Activated CD4-positive, alpha-beta T cell treated with anti-CD3 and anti-CD28 coated beads, Interleukin-2, amount 10 ng/mL, durations not matched to agents 7 days and 5 days (primary cell): ENCODE results near the gene SUPT6H. TPM values are rescaled to one million over a fixed set of nuclear protein-coding genes. Genes with fewer than 3 reads are reported as not detected.

Source experiments
- CTCF ChIA-PET: fragments of 350-600 bp; sonication (Branson Sonifier 250); formaldehyde crosslinking; loops from one replicate; lab custom pipeline; 2021; ENCODE audit warnings: antibody characterized with exemption; lab: Charles Lee
- POLR2A ChIA-PET: fragments of 350-600 bp; sonication (Branson Sonifier 250); formaldehyde crosslinking; loops from one replicate; lab custom pipeline; 2021; ENCODE audit warnings: antibody characterized with exemption; lab: Charles Lee
- DNase-seq: peaks from one replicate; pipeline ENCODE4 v3.0.0-alpha.2; 2020
- H3K27ac Mint-ChIP-seq: one replicate; pipeline ENCODE4 v1.8.0; 2021; ENCODE audit warnings: mild to moderate bottlenecking, moderate library complexity, mixed read lengths
- H3K27me3 Mint-ChIP-seq: one replicate; pipeline ENCODE4 v1.8.0; 2021; ENCODE audit warnings: mixed read lengths
- H3K36me3 Mint-ChIP-seq: one replicate; pipeline ENCODE4 v1.8.0; 2021; ENCODE audit warnings: low read depth, mixed read lengths
- H3K4me1 Mint-ChIP-seq: one replicate; pipeline ENCODE4 v1.8.0; 2021; ENCODE audit warnings: mixed read lengths
- H3K4me3 Mint-ChIP-seq: one replicate; pipeline ENCODE4 v1.8.0; 2021; ENCODE audit warnings: mild to moderate bottlenecking, moderate library complexity, mixed read lengths
- H3K9me3 Mint-ChIP-seq: one replicate; pipeline ENCODE4 v1.8.0; 2021; ENCODE audit warnings: mixed read lengths
- total RNA-seq, 2 experiments: library from RNA; stranded (reverse); gene quantifications; one replicate each; pipeline ENCODE4 v1.2.3, GENCODE V29; 2021

The SUPT6H gene
- total RNA-seq, 2 experiments from 2014 or later = 78.4 to 78.7 TPM

- Mint-ChIP-seq H3K27me3 (no peaks in the 10 kb centered on the region), H3K4me3 (no peak overlapping the region), H3K4me1 (peaks cover 3% of the 10 kb centered on the region), H3K27ac (no peak overlapping the region), H3K36me3 (peaks cover 23% of the 10 kb centered on the region), H3K9me3 (no peaks in the 10 kb centered on the region)
- DNase-seq = no peak
- CTCF ChIA-PET = interaction anchor here (1.6 kb wide), 1 partner anchor 56 kb away, joined by 4 read pairs; no protein-coding TSS in a partner anchor
- POLR2A ChIA-PET = no interaction called here
Observed at GRCh38 chr17:28705074-28705659, 43.2 kb downstream of the SUPT6H start.

DNA sequence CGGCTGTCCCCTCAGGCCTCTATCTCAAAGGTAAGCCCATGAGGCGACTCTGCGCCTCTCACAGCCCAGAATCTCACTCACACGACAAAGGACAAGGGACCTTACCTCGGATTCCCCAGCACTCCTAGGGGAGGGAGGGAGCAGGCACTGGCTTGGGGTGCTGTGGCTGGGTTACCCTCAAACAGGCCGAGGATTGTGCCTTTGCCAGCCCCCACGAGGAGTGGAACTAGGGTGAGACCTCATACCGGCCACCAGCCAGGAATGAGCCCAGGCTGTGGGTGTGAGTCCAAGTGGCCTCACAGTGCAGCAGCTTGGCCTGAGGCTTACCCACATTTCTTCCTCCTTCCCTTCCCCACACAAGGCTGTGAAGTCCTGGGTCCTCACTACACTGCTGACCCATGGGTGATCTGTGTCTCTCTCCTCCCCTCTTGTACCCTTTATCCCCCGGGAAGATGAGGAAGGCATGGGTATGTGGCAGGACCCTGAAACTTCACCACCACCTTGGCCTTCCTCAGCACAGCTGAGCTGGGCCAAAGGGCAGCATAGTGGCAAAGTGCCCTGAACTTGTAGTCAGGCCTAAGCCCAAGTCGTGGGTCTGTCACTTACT, 43.8 kb downstream of the SUPT6H start:
- Mint-ChIP-seq H3K9me3 (no peaks in the 10 kb centered on the region), H3K4me1 (peaks cover 7% of the 10 kb centered on the region), H3K36me3 (peaks cover 22% of the 10 kb centered on the region), H3K27ac (no peak overlapping the region), H3K4me3 (no peak overlapping the region), H3K27me3 (no peaks in the 10 kb centered on the region)
- ChIA-PET CTCF (interaction anchor here (1.0 kb wide), 1 partner anchor 9 kb away, joined by 3 read pairs; no protein-coding TSS in a partner anchor), POLR2A (no interaction called here)
- no peak for DNase-seq

GRCh38 chr17:28706471-28707338, 44.7 kb downstream of the SUPT6H start:
- CTCF ChIA-PET = interaction anchor here (0.9 to 1.0 kb wide), 2 partner anchors 9 to 45 kb away, joined by 3 to 4 read pairs; partner anchors contain the start of genes SDF2 and SUPT6H
- H3K27me3 Mint-ChIP-seq = no peaks in the 10 kb centered on the region
- H3K9me3 Mint-ChIP-seq = no peaks in the 10 kb centered on the region
- H3K4me1 Mint-ChIP-seq = peaks cover 12% of the 10 kb centered on the region
- no peak for DNase-seq
- H3K4me3 Mint-ChIP-seq = no peak overlapping the region
- H3K27ac Mint-ChIP-seq = no peak overlapping the region
- H3K36me3 Mint-ChIP-seq = peaks cover 17% of the 10 kb centered on the region
- POLR2A ChIA-PET = no interaction called here

- POLR2A ChIA-PET = no interaction called here
- no peak overlapping the region for H3K4me3 Mint-ChIP-seq
- CTCF ChIA-PET = interaction anchor here (0.6 to 1.1 kb wide), 4 partner anchors 9 to 138 kb away, joined by 3 to 4 read pairs (median 3); partner anchors contain the start of genes SDF2 and SUPT6H
- no peaks in the 10 kb centered on the region for H3K9me3 Mint-ChIP-seq
- no peak overlapping the region for H3K27ac Mint-ChIP-seq
- H3K27me3 Mint-ChIP-seq = no peaks in the 10 kb centered on the region
- peaks cover 16% of the 10 kb centered on the region for H3K4me1 Mint-ChIP-seq
- DNase-seq = no peak
- H3K36me3 Mint-ChIP-seq = peaks cover 14% of the 10 kb centered on the region
Observed at GRCh38 chr17:28707339-28707720, 45.3 kb downstream of the SUPT6H start.

- Mint-ChIP-seq H3K4me3 (peak overlapping the region; percentile 74), H3K27me3 (peaks cover 13% of the 10 kb centered on the region), H3K27ac (peak overlapping the region; percentile 94), H3K4me1 (peaks cover 21% of the 10 kb centered on the region), H3K36me3 (no peaks in the 10 kb centered on the region), H3K9me3 (no peaks in the 10 kb centered on the region)
- POLR2A ChIA-PET = interaction anchor here (0.5 to 1.0 kb wide), 5 partner anchors 8 to 109 kb away, joined by 3 to 6 read pairs (median 4); partner anchors contain the start of genes RPL23A, SDF2 and SUPT6H
- DNase-seq = peak; percentile 88
- CTCF ChIA-PET = interaction anchor here (0.6 to 7.7 kb wide), 18 partner anchors 8 to 230 kb away, joined by 3 to 69 read pairs (median 3); partner anchors contain the start of genes NEK8, RPL23A and TLCD1
Observed at GRCh38 chr17:28710861-28711722, 49.1 kb downstream of the SUPT6H start.

DNA sequence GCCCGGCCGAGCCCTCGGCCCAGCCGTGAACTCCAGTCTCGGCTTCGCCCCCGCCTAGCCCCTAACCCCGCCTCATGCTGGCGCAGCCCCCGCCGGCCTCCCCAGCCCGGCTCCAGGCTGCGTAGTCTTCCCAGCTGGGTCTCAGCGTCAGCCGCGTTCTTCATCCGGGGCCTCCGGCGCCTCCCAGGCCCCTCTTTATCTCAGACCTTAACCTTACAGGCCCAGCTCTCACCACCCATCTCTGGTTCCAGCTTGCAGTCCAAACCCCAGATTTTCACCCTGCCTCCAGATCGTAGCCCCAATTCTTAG, 49.7 kb downstream of the SUPT6H start, which contains the start of gene PROCA1:
TSS of gene PROCA1 (minus strand) at position 166 of the 309 bp plus-strand sequence. CDS start 228 bp downstream, outside the sequence.
- H3K36me3 Mint-ChIP-seq = no peaks in the 10 kb centered on the region
- peak within 1 kb of the TSS; percentile 94 for H3K27ac Mint-ChIP-seq
- H3K27me3 Mint-ChIP-seq = peaks cover 13% of the 10 kb centered on the region
- ChIA-PET POLR2A (interaction anchor here (1.0 kb wide), 1 partner anchor 50 kb away, joined by 3 read pairs; the partner anchor contains the start of genes SDF2 and SUPT6H), CTCF (interaction anchor here (0.6 to 7.7 kb wide), 12 partner anchors 8 to 434 kb away, joined by 3 to 69 read pairs (median 4); partner anchors contain the start of genes NEK8, RPL23A and TLCD1)
- H3K4me3 Mint-ChIP-seq = peak within 1 kb of the TSS; percentile 74
- peaks cover 21% of the 10 kb centered on the region for H3K4me1 Mint-ChIP-seq
- DNase-seq = peak; percentile 47
- no peaks in the 10 kb centered on the region for H3K9me3 Mint-ChIP-seq

GRCh38 chr17:28712032-28712704, 50.2 kb downstream of the SUPT6H start:
- peaks cover 21% of the 10 kb centered on the region for H3K4me1 Mint-ChIP-seq
- H3K9me3 Mint-ChIP-seq = no peaks in the 10 kb centered on the region
- peak; percentile 70 for DNase-seq
- ChIA-PET POLR2A (no interaction called here), CTCF (interaction anchor here (0.8 to 7.7 kb wide), 5 partner anchors 7 to 433 kb away, joined by 3 to 69 read pairs (median 4); partner anchors contain the start of genes NEK8, RPL23A and TLCD1)
- no peaks in the 10 kb centered on the region for H3K36me3 Mint-ChIP-seq
- peak overlapping the region; percentile 74 for H3K4me3 Mint-ChIP-seq
- peaks cover 13% of the 10 kb centered on the region for H3K27me3 Mint-ChIP-seq
- H3K27ac Mint-ChIP-seq = peak overlapping the region; percentile 94

DNA sequence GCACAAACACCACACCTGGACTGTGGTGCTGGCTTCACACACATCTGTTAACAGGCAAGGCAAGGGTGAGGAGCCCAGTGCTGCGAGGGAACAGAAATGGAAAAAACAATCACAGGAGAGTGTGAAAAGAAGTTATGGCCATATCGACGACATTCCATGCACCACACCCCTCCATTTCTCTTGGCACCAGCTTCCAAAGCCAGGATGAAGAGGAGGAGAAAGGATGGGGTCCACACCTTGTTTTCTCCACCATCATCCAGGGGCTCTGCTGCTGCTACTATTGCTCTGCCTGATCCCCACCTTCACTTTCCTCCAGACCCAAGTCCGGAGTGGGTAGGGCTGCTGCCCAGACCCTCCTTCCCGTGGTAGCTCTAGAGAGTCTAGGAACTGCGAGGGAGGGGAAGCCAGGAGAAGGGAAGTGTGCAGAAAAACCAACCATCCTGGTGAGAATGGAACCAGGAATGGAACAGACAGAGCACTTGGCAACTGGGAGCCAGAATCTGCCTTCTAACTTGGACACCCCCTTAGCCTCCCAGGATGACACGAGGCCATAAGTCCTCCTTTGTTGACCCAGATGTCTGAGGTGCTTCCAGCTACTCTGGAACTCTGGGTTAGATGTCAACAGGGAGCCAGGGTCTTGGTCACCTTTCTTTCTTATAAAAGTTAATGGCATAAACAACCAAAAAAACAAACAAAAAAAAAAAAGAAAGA, 50.9 kb downstream of the SUPT6H start:
- CTCF ChIA-PET = interaction anchor here (1.2 to 7.7 kb wide), 2 partner anchors 14 to 433 kb away, joined by 4 to 69 read pairs; partner anchors contain the start of genes NEK8 and TLCD1
- H3K27ac Mint-ChIP-seq = peak overlapping the region; percentile 94
- DNase-seq = no peak
- peaks cover 22% of the 10 kb centered on the region for H3K4me1 Mint-ChIP-seq
- H3K4me3 Mint-ChIP-seq = peak overlapping the region; percentile 74
- peaks cover 13% of the 10 kb centered on the region for H3K27me3 Mint-ChIP-seq
- no peaks in the 10 kb centered on the region for H3K36me3 Mint-ChIP-seq
- POLR2A ChIA-PET = no interaction called here
- no peaks in the 10 kb centered on the region for H3K9me3 Mint-ChIP-seq

DNA sequence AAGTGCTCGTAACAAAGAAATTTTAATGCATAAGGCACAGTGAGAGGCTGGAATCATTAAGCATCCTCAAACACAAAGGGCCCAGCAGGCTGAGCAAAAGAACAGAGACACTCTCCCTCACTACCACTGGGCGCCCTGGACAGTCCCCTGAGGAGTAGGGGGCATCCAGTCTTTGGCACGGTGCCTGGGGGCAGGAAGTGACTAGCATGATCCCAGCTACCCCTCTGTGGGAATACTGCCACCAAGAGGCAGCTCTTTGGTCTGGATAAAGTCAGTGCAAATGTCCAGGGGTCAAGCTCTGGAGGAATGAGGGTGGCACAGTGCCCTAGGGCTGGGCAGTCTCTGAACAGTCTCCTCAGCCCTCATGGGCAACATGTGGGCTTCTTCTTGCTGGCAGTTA, 52.3 kb downstream of the SUPT6H start:
- ChIA-PET CTCF (interaction anchor here (1.0 to 7.7 kb wide), 2 partner anchors 13 to 51 kb away, joined by 3 to 69 read pairs; partner anchors contain the start of genes NEK8 and TLCD1), POLR2A (no interaction called here)
- peak overlapping the region; percentile 13 for H3K27ac Mint-ChIP-seq
- H3K9me3 Mint-ChIP-seq = no peaks in the 10 kb centered on the region
- DNase-seq = no peak
- peaks cover 33% of the 10 kb centered on the region for H3K4me1 Mint-ChIP-seq
- H3K4me3 Mint-ChIP-seq = no peak overlapping the region
- no peaks in the 10 kb centered on the region for H3K36me3 Mint-ChIP-seq
- H3K27me3 Mint-ChIP-seq = peaks cover 13% of the 10 kb centered on the region

GRCh38 chr17:28715217-28715616, 53.2 kb downstream of the SUPT6H start:
- CTCF ChIA-PET = interaction anchor here (1.0 to 7.7 kb wide), 5 partner anchors 12 to 250 kb away, joined by 3 to 69 read pairs (median 4); partner anchors contain the start of genes NEK8 and TLCD1

More at GRCh38 chr17:28715217-28715616, 53.2 kb downstream of the SUPT6H start:
- H3K9me3 Mint-ChIP-seq = no peaks in the 10 kb centered on the region
- peaks cover 5% of the 10 kb centered on the region for H3K36me3 Mint-ChIP-seq
- peaks cover 35% of the 10 kb centered on the region for H3K4me1 Mint-ChIP-seq
- POLR2A ChIA-PET = no interaction called here
- no peak overlapping the region for H3K4me3 Mint-ChIP-seq
- H3K27me3 Mint-ChIP-seq = peaks cover 13% of the 10 kb centered on the region
- no peak overlapping the region for H3K27ac Mint-ChIP-seq
- no peak for DNase-seq
